Neutrophil (primary cell): Measurements from ENCODE around the gene LAMTOR1.
A peak's percentile ranks its signal among the peaks of the same experiment; 100 is the strongest.

Experiments
- H3K27ac ChIP-seq: fragments of 200-600 bp; sonication (generic); 2 replicates; pipeline ENCODE4 v1.5.1; 2016; ENCODE audit warnings: mild to moderate bottlenecking, moderate library complexity
- H3K27me3 ChIP-seq: fragments of 200-600 bp; sonication (generic); 2 replicates; pipeline ENCODE4 v1.6.0; 2016; ENCODE audit warnings: mild to moderate bottlenecking
- H3K36me3 ChIP-seq: fragments of 200-600 bp; sonication (generic); 2 replicates; pipeline ENCODE4 v1.5.1; 2017
- H3K4me1 ChIP-seq, 2 experiments: fragments of 200-600 bp in 1 of 2; sonication (generic) in 1 of 2; 1 replicate in 1 of 2; 2 replicates in 1 of 2; pipeline versions ENCODE4 v1.5.1 to v1.6.1; 2013 to 2016; ENCODE audit warnings: low read depth in 1 of 2, low read length in 1 of 2, mild to moderate bottlenecking in 1 of 2, moderate library complexity in 1 of 2; ENCODE audit not compliant: control insufficient read depth in 1 of 2, insufficient read depth in 1 of 2
- H3K4me3 ChIP-seq, 2 experiments: fragments of 200-600 bp in 1 of 2; sonication (generic) in 1 of 2; 1 replicate in 1 of 2; 2 replicates in 1 of 2; pipeline ENCODE4 v1.5.1; 2013 to 2016; ENCODE audit warnings: low read depth in 1 of 2, low read length in 1 of 2, mild to moderate bottlenecking in 1 of 2, moderate library complexity in 1 of 2
- H3K9me3 ChIP-seq: fragments of 200-600 bp; sonication (generic); 2 replicates; pipeline ENCODE4 v1.5.1; 2016
- TF ChIP-seq, protein P1 (sequence below): fragments of 200-600 bp; sonication (generic); IDR thresholded peaks from 2 replicates; pipeline ENCODE4 v1.5.1; 2016; ENCODE audit warnings: antibody characterized with exemption

LAMTOR1 gene

DNA sequence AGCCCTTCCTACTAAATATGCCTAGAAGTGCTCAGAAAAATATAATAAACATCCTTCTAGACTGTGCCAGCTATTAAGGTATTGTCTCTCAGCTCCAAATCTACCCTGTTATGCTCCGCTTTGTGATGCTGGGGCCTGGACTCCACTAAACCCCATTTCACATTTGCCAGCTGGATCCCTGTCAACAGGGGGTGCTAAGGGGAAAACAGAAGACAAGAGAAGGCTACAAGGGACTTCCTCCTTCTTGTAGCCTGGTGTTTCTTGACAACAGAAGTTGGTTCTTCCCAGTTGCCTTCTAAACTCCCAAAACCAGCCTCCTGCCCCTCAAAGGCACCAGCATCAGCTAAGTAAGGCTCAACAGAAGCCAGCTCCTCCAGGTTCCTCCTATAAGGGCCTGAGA lies 28.0 kb downstream of the LAMTOR1 start:
- Histone ChIP-seq H3K4me1 (peaks cover 49 to 65% of the 10 kb centered on the region in 2 experiments), H3K9me3 (no peaks in the 10 kb centered on the region), H3K27ac (peak overlapping the region; percentile 81), H3K4me3 (no peak overlapping the region), H3K27me3 (no peaks in the 10 kb centered on the region), H3K36me3 (no peaks in the 10 kb centered on the region)
- TF ChIP-seq, protein P1, sequence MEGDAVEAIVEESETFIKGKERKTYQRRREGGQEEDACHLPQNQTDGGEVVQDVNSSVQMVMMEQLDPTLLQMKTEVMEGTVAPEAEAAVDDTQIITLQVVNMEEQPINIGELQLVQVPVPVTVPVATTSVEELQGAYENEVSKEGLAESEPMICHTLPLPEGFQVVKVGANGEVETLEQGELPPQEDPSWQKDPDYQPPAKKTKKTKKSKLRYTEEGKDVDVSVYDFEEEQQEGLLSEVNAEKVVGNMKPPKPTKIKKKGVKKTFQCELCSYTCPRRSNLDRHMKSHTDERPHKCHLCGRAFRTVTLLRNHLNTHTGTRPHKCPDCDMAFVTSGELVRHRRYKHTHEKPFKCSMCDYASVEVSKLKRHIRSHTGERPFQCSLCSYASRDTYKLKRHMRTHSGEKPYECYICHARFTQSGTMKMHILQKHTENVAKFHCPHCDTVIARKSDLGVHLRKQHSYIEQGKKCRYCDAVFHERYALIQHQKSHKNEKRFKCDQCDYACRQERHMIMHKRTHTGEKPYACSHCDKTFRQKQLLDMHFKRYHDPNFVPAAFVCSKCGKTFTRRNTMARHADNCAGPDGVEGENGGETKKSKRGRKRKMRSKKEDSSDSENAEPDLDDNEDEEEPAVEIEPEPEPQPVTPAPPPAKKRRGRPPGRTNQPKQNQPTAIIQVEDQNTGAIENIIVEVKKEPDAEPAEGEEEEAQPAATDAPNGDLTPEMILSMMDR = peak; percentile 34

DNA sequence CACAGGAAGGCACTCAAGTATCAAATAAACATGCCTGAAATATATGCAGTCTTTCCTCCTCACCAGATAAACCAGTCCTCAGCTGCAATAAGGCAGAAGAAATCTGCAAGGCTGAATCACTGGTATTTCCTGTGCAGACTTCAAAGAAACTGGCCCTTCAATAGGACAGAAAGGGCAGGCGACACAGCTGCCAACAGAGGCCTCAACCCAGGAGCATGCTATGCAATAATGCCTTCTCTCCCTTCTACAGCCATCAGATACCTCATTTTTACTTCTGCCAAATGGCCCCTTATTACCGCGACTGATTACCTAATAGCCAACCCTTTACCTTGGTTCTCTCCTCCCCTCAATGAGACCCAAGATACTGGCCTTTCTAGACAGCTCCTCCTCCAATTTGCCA lies 30.7 kb downstream of the LAMTOR1 start:
- Histone ChIP-seq H3K36me3 (no peaks in the 10 kb centered on the region), H3K4me1 (peaks cover 69 to 73% of the 10 kb centered on the region in 2 experiments), H3K4me3 (no peak overlapping the region), H3K27ac (peak overlapping the region; percentile 89), H3K9me3 (no peaks in the 10 kb centered on the region), H3K27me3 (no peaks in the 10 kb centered on the region)
- TF ChIP-seq, protein P1 = no peak

DNA sequence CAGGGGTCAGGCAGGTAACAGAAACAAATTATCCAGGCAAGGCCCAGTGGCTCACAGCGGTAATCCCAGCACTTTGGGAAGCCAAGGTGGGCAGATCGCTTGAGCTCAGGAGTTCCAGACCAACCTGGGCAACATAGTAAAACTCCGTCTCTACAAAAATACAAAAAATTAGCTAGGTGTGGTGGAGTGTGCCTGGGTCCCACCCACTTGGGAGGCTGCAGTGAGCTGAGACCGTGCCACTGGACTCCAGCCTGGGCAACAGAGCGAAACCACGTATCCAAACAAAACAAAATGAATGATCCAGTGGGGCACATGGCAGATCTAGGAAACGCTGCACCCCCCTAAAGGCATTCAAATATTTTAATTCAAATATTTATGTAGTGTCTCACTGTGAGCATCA lies 32.6 kb downstream of the LAMTOR1 start:
- peak overlapping the region; percentile 89 for H3K27ac ChIP-seq
- TF ChIP-seq, protein P1 = no peak

DNA sequence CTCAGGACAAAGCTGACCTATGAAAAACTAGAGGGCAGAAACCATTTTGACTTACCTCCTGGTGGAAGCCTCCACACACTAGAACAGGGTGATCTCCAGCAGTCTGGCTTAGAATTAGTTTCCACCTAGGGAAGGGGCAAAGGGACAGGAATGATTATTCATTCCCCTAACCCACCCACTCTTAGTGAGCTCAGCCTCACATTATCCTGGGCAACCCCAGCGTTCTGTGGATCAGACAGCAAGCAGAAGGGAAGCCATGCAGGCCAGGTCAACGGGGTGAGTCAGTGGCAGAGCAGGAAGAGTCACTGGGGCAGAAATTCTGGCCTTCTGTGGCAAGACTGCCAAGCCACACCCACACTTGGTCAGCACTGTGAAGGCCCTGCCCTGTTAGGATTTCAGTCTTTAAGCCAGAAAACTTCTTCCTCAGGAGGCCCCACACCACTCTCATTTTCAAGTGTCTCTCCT lies 33.3 kb downstream of the LAMTOR1 start:
- Histone ChIP-seq H3K36me3 (no peaks in the 10 kb centered on the region), H3K9me3 (no peaks in the 10 kb centered on the region), H3K27ac (peak overlapping the region; percentile 89), H3K27me3 (no peaks in the 10 kb centered on the region), H3K4me1 (peaks cover 54 to 57% of the 10 kb centered on the region in 2 experiments), H3K4me3 (peak overlapping the region; percentile 16 to 37)
- TF ChIP-seq, protein P1 = no peak

More for the DNA sequence above, 32.6 kb downstream of the LAMTOR1 start:
- no peaks in the 10 kb centered on the region for H3K9me3 ChIP-seq
- H3K4me3 ChIP-seq = peak overlapping the region in 1 of 2 experiments; percentile 37
- no peaks in the 10 kb centered on the region for H3K27me3 ChIP-seq
- no peaks in the 10 kb centered on the region for H3K36me3 ChIP-seq
- H3K4me1 ChIP-seq = peaks cover 60 to 64% of the 10 kb centered on the region in 2 experiments

DNA sequence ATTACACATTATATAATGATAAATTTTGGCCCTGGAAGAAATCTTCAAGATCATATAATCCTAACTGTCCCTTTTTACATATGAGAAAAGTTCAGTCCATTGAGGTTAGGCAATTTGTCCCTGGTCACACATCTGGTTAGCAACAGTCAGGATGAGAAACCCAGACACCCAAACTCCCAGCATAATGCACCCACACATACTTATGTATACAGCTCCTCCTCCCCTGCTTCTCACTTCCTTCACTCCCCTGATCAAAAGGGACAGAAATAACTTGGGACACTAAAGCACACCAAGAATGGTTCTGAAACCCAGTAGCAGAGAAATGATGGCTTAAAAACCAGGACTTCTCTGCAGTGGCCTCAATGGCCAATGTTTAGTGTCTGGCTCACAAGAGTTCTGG lies 33.9 kb downstream of the LAMTOR1 start:
- H3K27me3 ChIP-seq = no peaks in the 10 kb centered on the region
- no peaks in the 10 kb centered on the region for H3K9me3 ChIP-seq
- H3K4me1 ChIP-seq = peaks cover 54 to 57% of the 10 kb centered on the region in 2 experiments
- TF ChIP-seq, protein P1 = no peak
- peak overlapping the region; percentile 89 for H3K27ac ChIP-seq
- no peaks in the 10 kb centered on the region for H3K36me3 ChIP-seq
- peak overlapping the region; percentile 16 to 37 for H3K4me3 ChIP-seq
